HEK293T (cell line): ENCODE measurements around the gene PRKAG2.

Experiments used
- NFRKB ChIP-seq: fragments of 450-650 bp; IDR thresholded peaks from 2 replicates; pipeline ENCODE4 v1.6.1; 2016; ENCODE audit warnings: mild to moderate bottlenecking, moderate library complexity
- SUZ12 ChIP-seq: fragments of 450-650 bp; IDR thresholded peaks from 2 replicates; pipeline ENCODE4 v1.6.1; 2016; ENCODE audit warnings: mild to moderate bottlenecking

DNA sequence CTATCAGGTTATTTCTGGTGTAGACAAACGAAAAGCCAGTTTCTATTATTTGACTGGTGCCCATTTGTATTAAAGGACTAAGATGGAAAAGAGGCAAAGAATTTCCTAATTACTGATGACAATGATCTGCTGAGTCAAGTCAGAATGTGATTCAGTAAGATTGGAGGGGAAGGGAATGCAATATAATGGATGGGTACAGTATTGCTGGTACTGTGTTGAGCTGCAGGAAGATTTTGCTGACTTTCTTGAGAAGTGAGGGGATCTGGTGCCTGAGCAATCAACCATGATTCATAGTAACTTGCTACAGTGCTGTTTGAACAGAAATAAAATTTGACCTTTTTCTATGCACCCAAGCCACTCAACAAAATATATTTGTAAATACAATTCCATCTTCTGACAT, 218.1 kb downstream of the PRKAG2 start:
- TF ChIP-seq SUZ12: no peak
- TF ChIP-seq NFRKB: no peak
